HG02610 (cell line): ENCODE data around the gene TUBA1C.
"Not testable (repeated sequence)": the region's sequence is repeated elsewhere in the genome, so short reads cannot be mapped to it uniquely, and the experiment has no call there.

Experiments used
- ATAC-seq: cut with Tn5 transposase; IDR thresholded peaks from one replicate; pipeline ENCODE4 v1.9.1; 2021; ENCODE audit warnings: mild to moderate bottlenecking, moderate library complexity; ENCODE audit not compliant: unreplicated experiment

TUBA1C gene

GRCh38 chr12:49282740-49283375 is 18.0 kb downstream of the TUBA1C start:
- ATAC-seq = not testable (repeated sequence)

GRCh38 chr12:49283541-49284429 is 18.9 kb downstream of the TUBA1C start:
- ATAC-seq = no peak

- no peak for ATAC-seq
These were observed 19.8 kb downstream of the TUBA1C start for GRCh38 chr12:49284672-49285071.

GRCh38 chr12:49287876-49288275 is 23.0 kb downstream of the TUBA1C start:
- ATAC-seq = no peak

GRCh38 chr12:49288412-49288853 is 23.6 kb downstream of the TUBA1C start:
- ATAC-seq = no peak

GRCh38 chr12:49288922-49289555 is 24.2 kb downstream of the TUBA1C start:
- no peak for ATAC-seq

GRCh38 chr12:49292729-49293055 is 27.8 kb downstream of the TUBA1C start:
- no peak for ATAC-seq

GRCh38 chr12:49293056-49293956 is 28.4 kb downstream of the TUBA1C start:
- ATAC-seq = no peak

- ATAC-seq = no peak
These were observed 29.4 kb downstream of the TUBA1C start for GRCh38 chr12:49294086-49294803.

GRCh38 chr12:49294804-49295081 is 29.9 kb downstream of the TUBA1C start:
- ATAC-seq = no peak

GRCh38 chr12:49295082-49295936 is 30.4 kb downstream of the TUBA1C start, which contains the start of gene PRPH:
Gene PRPH, plus strand, starts transcription at chr12:49295147. Its CDS starts 54 bp downstream, at chr12:49295201.
- ATAC-seq = no peak

GRCh38 chr12:49296034-49296835 is 31.4 kb downstream of the TUBA1C start:
- no peak for ATAC-seq

- ATAC-seq = no peak
These were observed 32.2 kb downstream of the TUBA1C start for GRCh38 chr12:49296836-49297694.

GRCh38 chr12:49297695-49298060 is 32.8 kb downstream of the TUBA1C start:
- no peak for ATAC-seq

- ATAC-seq = no peak
These were observed 33.3 kb downstream of the TUBA1C start for GRCh38 chr12:49298160-49298559.

GRCh38 chr12:49301760-49302159 is 36.9 kb downstream of the TUBA1C start:
- ATAC-seq = no peak

GRCh38 chr12:49304161-49304560 is 39.3 kb downstream of the TUBA1C start:
- ATAC-seq = no peak
